Small intestine (tissue), 7 donors: ENCODE measurements around the gene POLD2. TPM values are rescaled to one million over a fixed set of nuclear protein-coding genes. Genes with fewer than 3 reads are reported as not detected.

ENCODE experiments used
- DNase-seq, 2 donors: peaks; one replicate each; pipeline versions ENCODE4 v3.0.0 to v3.0.0-alpha.2; 2013
- FAIRE-seq: peaks from 2 replicates; lab custom pipeline; 2012; peaks lifted over from hg19 to GRCh38; lab: Jason Lieb, UNC
- H3K27ac ChIP-seq, 3 donors: one replicate each; pipeline ENCODE4 v1.5.1; 2013; ENCODE audit warnings: low read length in 2 of 3, mild to moderate bottlenecking in 2 of 3, control low read depth in 1 of 3, inconsistent platforms in 1 of 3, low read depth in 1 of 3, moderate library complexity in 1 of 3
- H3K27me3 ChIP-seq, 3 donors: one replicate each; pipeline ENCODE4 v1.6.1; 2013; ENCODE audit warnings: low read length in 3 of 3, inconsistent platforms in 1 of 3; ENCODE audit not compliant: control insufficient read depth in 3 of 3, insufficient read depth in 3 of 3
- H3K36me3 ChIP-seq, 3 donors: one replicate each; pipeline ENCODE4 v1.6.1; 2013; ENCODE audit warnings: low read length in 3 of 3, inconsistent platforms in 1 of 3, low read depth in 1 of 3, mild to moderate bottlenecking in 1 of 3, moderate library complexity in 1 of 3; ENCODE audit not compliant: control insufficient read depth in 3 of 3, insufficient read depth in 2 of 3
- H3K4me1 ChIP-seq, 3 donors: one replicate each; pipeline ENCODE4 v1.6.1; 2013; ENCODE audit warnings: low read length in 2 of 3, inconsistent platforms in 1 of 3, low read depth in 1 of 3, mild to moderate bottlenecking in 1 of 3, moderate library complexity in 1 of 3; ENCODE audit not compliant: control insufficient read depth in 3 of 3, insufficient read depth in 2 of 3
- H3K4me3 ChIP-seq, 3 donors: one replicate each; pipeline ENCODE4 v1.5.1; 2013; ENCODE audit warnings: low read length in 3 of 3, control low read depth in 1 of 3, inconsistent platforms in 1 of 3, low read depth in 1 of 3, mild to moderate bottlenecking in 1 of 3, moderate library complexity in 1 of 3
- H3K9me3 ChIP-seq, 2 donors: one replicate each; pipeline ENCODE4 v1.6.1; 2013; ENCODE audit warnings: low read depth in 1 of 2, low read length in 1 of 2; ENCODE audit not compliant: control insufficient read depth in 2 of 2, insufficient read depth in 1 of 2
- WGBS, 3 donors: extraction: QIAGEN DNeasy Blood & Tissue Kit; methylation state at CpG; one replicate each; pipeline ENCODE4 v1.1.7; 2013; 5-methylcytosine and 5-hydroxymethylcytosine counted together
- polyA plus RNA-seq, 4 donors: library from polyadenylated mRNA; stranded (reverse) in 3 of 4; unstranded in 1 of 4; fragments of 200-250 nt in 3 of 4; fragments of 120-200 nt in 1 of 4; gene quantifications; one replicate each; pipeline versions ENCODE4 v1.2.1 to v1.2.3, GENCODE V29; 2013
- donor health status: healthy with polysubstance abuse.
- donor health status: control.
- donor health status: control.
- donor health status: Bipolar disorder and iron deficiency.
- donor health status: healthy.

The POLD2 gene
- polyA plus RNA-seq, 4 donors: 13.6 to 82.4 (median 42.4) TPM

DNA sequence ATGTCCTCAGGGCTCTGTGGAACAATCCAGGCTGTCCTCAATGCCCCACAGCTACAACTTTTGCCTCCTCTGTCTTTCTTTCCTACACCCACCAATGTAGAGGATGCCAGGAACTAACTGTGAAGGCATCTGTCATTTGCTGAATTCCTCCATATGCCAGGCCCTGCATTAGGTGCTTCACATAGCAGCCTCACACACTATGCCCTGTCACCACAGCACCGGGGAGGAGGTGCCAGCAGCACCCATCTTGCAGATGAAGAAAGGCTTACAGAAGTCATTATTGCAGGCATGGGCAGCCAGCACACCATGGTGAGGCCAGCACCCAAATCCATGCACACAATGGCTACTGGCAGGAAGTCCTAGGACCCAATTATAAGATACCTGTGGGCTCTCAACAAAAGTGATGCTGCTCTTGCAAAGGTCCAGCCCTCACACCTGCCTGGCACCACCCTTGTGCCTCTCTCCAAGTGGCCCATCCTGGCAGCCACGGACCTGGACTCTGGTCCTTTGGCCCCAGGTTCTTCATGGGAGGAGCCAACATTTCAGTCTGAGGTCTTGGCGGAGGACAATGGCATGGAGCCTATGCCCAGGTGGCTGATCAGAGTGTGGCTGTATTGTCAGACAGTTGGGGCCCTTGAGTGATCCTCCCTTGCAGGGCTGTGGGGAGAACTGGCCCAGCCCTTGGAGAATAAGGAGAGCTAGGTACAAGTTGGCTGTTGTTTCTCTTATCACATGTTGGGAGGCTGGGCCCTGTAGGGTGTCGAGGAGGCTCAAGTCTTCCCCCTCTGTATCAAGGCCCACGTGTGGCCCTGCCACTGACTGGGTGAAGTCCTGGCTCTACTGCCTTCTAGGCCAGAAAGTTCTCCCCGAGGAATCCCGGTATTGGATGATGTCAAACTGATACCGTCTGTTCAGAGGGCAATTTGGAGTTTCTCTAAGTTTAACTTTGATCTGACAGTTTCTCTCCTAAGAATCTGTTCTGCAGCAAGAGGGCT, 32.1 kb upstream of the POLD2 start:
- FAIRE-seq (no peak), DNase-seq (peak in 1 of 2 donors; percentile 80)
- 19 to 64% (median 50%) methylated on average over 8 of the region's 8 CpGs for WGBS, 3 donors
- H3K4me3 ChIP-seq: no peak overlapping the region
- no peak overlapping the region for H3K27ac ChIP-seq
- no peaks in the 10 kb centered on the region for H3K27me3 ChIP-seq
- H3K9me3 ChIP-seq: no peaks in the 10 kb centered on the region
- H3K4me1 ChIP-seq: peaks cover 0 to 2% (median 0%) of the 10 kb centered on the region in 3 donors
- no peaks in the 10 kb centered on the region for H3K36me3 ChIP-seq

DNA sequence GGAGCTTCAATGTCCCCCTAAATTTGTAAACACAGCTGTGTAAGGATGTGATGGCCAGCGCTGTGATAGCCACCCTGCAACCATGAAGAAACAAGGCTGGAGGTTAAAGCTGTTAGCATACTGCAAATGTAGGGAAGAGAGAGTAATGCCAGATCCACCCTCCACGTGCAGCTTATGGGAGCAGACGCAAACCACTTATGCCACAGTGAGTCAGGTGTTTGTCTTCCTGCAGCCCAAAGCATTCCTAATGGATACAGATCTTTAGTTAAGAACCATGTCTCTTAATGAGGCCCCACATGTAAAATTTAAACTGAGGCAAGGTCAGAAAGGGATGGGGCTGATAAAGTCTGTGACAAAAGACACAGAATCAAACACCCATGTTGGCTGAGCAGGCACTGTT, 31.4 kb upstream of the POLD2 start:
- Histone ChIP-seq H3K27ac (no peak overlapping the region), H3K9me3 (no peaks in the 10 kb centered on the region), H3K4me3 (no peak overlapping the region), H3K27me3 (no peaks in the 10 kb centered on the region), H3K36me3 (no peaks in the 10 kb centered on the region), H3K4me1 (peaks cover 0 to 2% (median 0%) of the 10 kb centered on the region in 3 donors)
- FAIRE-seq (no peak), DNase-seq (no peak)
- WGBS, 3 donors: 64 to 84% (median 77%) methylated on average over 3 of the region's 3 CpGs

GRCh38 chr7:44153948-44154335, 30.6 kb upstream of the POLD2 start:
- no peaks in the 10 kb centered on the region for H3K36me3 ChIP-seq
- DNase-seq (no peak), FAIRE-seq (no peak)
- no peaks in the 10 kb centered on the region for H3K9me3 ChIP-seq
- peaks cover 0 to 2% (median 0%) of the 10 kb centered on the region in 3 donors for H3K4me1 ChIP-seq
- H3K27ac ChIP-seq: no peak overlapping the region
- WGBS, 3 donors: 85 to 93% (median 86%) methylated on average over 5 of the region's 5 CpGs
- peaks cover 0 to 2% (median 0%) of the 10 kb centered on the region in 3 donors for H3K27me3 ChIP-seq
- no peak overlapping the region for H3K4me3 ChIP-seq

DNA sequence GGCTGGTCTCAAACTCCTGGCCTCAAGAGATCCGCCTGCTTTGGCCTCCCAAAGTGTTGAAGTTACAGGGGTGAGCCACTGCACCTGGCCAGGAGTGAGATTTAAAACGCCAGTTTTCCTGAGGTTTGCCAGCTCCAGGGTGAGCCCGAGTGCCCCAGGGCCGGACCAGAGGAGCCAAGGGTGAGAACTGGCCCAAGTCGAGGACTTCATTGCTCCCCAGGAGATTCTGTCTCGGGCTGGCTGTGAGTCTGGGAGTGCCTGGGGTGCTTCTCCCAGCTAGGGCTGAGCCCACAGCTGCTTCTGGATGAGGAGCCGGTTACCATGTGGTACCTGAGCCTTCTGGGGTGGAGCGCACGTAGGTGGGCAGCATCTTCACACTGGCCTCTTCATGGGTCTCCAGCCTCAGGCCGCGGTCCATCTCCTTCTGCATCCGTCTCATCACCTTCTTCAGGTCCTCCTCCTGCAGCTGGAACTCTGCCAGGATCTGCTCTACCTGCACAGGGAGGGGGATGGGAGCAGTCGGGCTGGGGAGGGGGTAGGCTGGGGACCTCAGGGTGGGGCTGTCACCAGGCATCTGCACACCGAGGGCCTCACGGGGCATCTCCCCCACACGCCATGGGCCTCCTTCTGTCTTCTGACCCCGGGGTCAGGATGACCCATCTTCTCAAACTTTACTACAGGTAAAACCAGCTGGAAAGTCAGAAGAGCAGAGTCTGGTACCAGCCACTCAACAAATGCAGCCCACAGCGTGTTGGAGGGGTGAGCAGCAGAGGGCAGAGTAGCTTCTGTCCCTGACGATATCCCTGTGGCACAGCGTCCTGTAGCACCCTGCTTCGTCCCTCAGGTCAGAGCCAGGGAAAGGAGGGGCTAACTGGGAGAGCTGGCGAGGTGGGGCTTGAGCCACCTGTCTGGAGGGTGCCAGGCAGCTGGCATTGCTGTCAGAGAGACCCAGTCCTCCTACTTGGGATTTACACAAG, 29.9 kb upstream of the POLD2 start:
- H3K27me3 ChIP-seq: peaks cover 0 to 6% (median 0%) of the 10 kb centered on the region in 3 donors
- DNase-seq (no peak), FAIRE-seq (no peak)
- no peaks in the 10 kb centered on the region for H3K36me3 ChIP-seq
- H3K27ac ChIP-seq: no peak overlapping the region
- no peak overlapping the region for H3K4me3 ChIP-seq
- no peaks in the 10 kb centered on the region for H3K9me3 ChIP-seq
- WGBS, 3 donors: 63 to 80% (median 71%) methylated on average over 20 to 22 of the region's 22 CpGs
- peaks cover 0 to 2% (median 0%) of the 10 kb centered on the region in 3 donors for H3K4me1 ChIP-seq

DNA sequence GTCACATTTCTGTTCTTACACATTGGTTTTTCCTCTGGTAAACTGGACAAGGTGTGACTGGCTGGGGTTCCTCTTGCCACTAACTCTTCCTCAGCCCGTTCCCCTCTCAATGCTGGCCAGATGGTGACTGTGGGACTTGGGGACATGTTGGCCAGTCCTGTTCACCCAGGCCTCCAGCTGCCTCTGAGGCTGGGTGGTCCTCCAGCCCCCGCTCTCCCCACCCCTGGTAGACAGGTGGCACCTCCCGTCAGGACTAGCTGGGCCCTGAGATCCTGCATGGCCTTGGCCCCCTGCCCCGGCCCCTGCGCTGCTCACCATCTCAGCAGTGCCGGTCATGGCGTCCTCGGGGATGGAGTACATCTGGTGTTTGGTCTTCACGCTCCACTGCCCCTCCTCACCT, 28.6 kb upstream of the POLD2 start:
- no peak for DNase-seq
- H3K27ac ChIP-seq: no peak overlapping the region
- no peak overlapping the region for H3K4me3 ChIP-seq
- WGBS, 3 donors: 93 to 96% (median 94%) methylated on average over 9 of the region's 9 CpGs
- H3K36me3 ChIP-seq: no peaks in the 10 kb centered on the region
- H3K9me3 ChIP-seq: no peaks in the 10 kb centered on the region
- no peak for FAIRE-seq
- peaks cover 0 to 5% (median 2%) of the 10 kb centered on the region in 3 donors for H3K4me1 ChIP-seq
- peaks cover 0 to 13% (median 0%) of the 10 kb centered on the region in 3 donors for H3K27me3 ChIP-seq

GRCh38 chr7:44150966-44151941, 27.9 kb upstream of the POLD2 start:
- H3K36me3 ChIP-seq: no peaks in the 10 kb centered on the region
- peaks cover 0 to 20% (median 0%) of the 10 kb centered on the region in 3 donors for H3K27me3 ChIP-seq
- DNase-seq (no peak), FAIRE-seq (no peak)
- 89 to 91% (median 91%) methylated on average over 15 to 16 of the region's 16 CpGs for WGBS, 3 donors
- H3K4me3 ChIP-seq: no peak overlapping the region
- no peak overlapping the region for H3K27ac ChIP-seq
- H3K9me3 ChIP-seq: no peaks in the 10 kb centered on the region
- H3K4me1 ChIP-seq: peaks cover 0 to 12% (median 2%) of the 10 kb centered on the region in 3 donors

DNA sequence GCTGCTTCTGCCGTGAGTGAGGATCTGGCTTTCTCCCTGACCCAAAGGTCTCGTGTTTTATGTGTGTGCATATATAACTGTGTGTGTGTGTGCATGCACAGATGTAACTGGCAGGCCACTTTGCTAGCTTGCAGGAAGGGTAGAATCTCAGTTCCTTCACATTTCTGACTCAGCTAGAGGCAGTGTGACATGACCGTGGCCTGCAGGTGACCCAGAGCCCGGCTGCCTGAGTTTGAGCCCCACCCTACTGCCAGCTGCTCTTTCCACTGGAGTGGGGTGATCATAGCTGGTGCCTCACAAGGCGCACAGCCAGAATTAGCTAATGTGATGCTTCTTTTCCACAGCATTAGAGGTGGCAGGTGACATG, 27.1 kb upstream of the POLD2 start:
- FAIRE-seq (no peak), DNase-seq (no peak)
- no peak overlapping the region for H3K4me3 ChIP-seq
- H3K27ac ChIP-seq: no peak overlapping the region
- H3K27me3 ChIP-seq: peaks cover 0 to 26% (median 0%) of the 10 kb centered on the region in 3 donors
- WGBS, 3 donors: 50 to 67% (median 51%) methylated on average over 5 of the region's 5 CpGs
- H3K36me3 ChIP-seq: no peaks in the 10 kb centered on the region
- H3K4me1 ChIP-seq: peaks cover 0 to 17% (median 0%) of the 10 kb centered on the region in 3 donors
- H3K9me3 ChIP-seq: no peaks in the 10 kb centered on the region
